HCT116 (cell line): ENCODE data around the gene DOK5. TPM values are rescaled to one million over a fixed set of nuclear protein-coding genes. Genes with fewer than 3 reads are reported as not detected.

Experiments used
- ATAC-seq: fragments of 200-7000 bp; cut with Tn5 transposase; 2 replicates; pipeline ENCODE4 v1.9.1; 2020; ENCODE audit warnings: mild to moderate bottlenecking, moderate library complexity
- BruUV-seq: library from RNA; stranded (reverse); fragments of 400-500 nt; replicated peaks from 2 replicates; lab custom pipeline; 2021; lab: Mats Ljungman, UMichigan
- CTCF ChIA-PET: fragments of 300-600 bp; sonication (Branson Sonifier 250); formaldehyde crosslinking; loops from one replicate; lab custom pipeline; 2021; ENCODE audit warnings: antibody characterized with exemption; lab: Charles Lee
- POLR2A ChIA-PET: fragments of 300-600, 350-600 bp; sonication (Branson Sonifier 250); formaldehyde crosslinking; loops from one replicate; lab custom pipeline; 2021; ENCODE audit warnings: antibody characterized with exemption; lab: Charles Lee
- RAD21 ChIA-PET, 2 experiments: fragments of 300-600 bp; sonication (Branson Sonifier 250); formaldehyde crosslinking; loops; one replicate each; lab custom pipeline; 2023; ENCODE audit warnings: low total read pairs in 2 of 2; ENCODE audit not compliant: uncharacterized antibody in 2 of 2, unreplicated experiment in 2 of 2, low non-redundant PET in 1 of 2; lab: Charles Lee
- DNase-seq: peaks from one replicate; pipeline ENCODE4 v3.0.0-alpha.2; 2010; ENCODE audit warnings: low read depth, low spot score
- H2AFZ ChIP-seq: fragments of 200-600 bp; shearing (Covaris generic), sonication (generic); 2 replicates; pipeline ENCODE4 v1.6.1; 2017; ENCODE audit warnings: low read depth, mixed run types, mixed read lengths, antibody characterized with exemption, low read length; ENCODE audit not compliant: poor library complexity, severe bottlenecking
- H3K27ac ChIP-seq: 2 replicates; pipeline ENCODE4 v1.5.1; 2012; ENCODE audit warnings: low read depth, low read length
- H3K27me3 ChIP-seq: fragments of 200-600 bp; sonication (generic); 2 replicates; pipeline ENCODE4 v1.6.1; 2016; ENCODE audit warnings: mixed run types, low read length, mixed read lengths; ENCODE audit not compliant: insufficient read depth
- H3K36me3 ChIP-seq, 2 experiments: fragments of 200-500 bp in 1 of 2; fragments of 200-600 bp in 1 of 2; sonication (Bioruptor generic) in 1 of 2; sonication (generic) in 1 of 2; 2 replicates each; pipeline versions ENCODE4 v1.5.1 to v1.6.1; 2014 to 2016; ENCODE audit warnings: low read length in 2 of 2, inconsistent platforms in 1 of 2, mixed read lengths in 1 of 2, mixed run types in 1 of 2; ENCODE audit not compliant: insufficient read depth in 2 of 2, control insufficient read depth in 1 of 2
- H3K4me1 ChIP-seq, 2 experiments: fragments of 200-600 bp in 1 of 2; sonication (generic) in 1 of 2; 2 replicates each; pipeline versions ENCODE4 v1.5.1 to v1.6.1; 2012 to 2017; ENCODE audit warnings: low read length in 2 of 2, inconsistent platforms in 1 of 2, mild to moderate bottlenecking in 1 of 2, mixed read lengths in 1 of 2, mixed run types in 1 of 2, moderate library complexity in 1 of 2; ENCODE audit not compliant: insufficient read depth in 2 of 2, control insufficient read depth in 1 of 2
- H3K4me2 ChIP-seq: fragments of 200-600 bp; sonication (generic); 2 replicates; pipeline ENCODE4 v1.6.1; 2017; ENCODE audit warnings: mixed run types, low read length, mixed read lengths
- H3K4me3 ChIP-seq, 2 experiments: fragments of 200-600 bp in 1 of 2; sonication (generic) in 1 of 2; replicated peaks in 1 of 2; 2 replicates each; pipeline ENCODE4 v1.5.1; 2011 to 2016; ENCODE audit warnings: low read length in 2 of 2, control low read depth in 1 of 2, low read depth in 1 of 2, mild to moderate bottlenecking in 1 of 2, mixed read lengths in 1 of 2, mixed run types in 1 of 2
- H3K79me2 ChIP-seq: fragments of 200-600 bp; sonication (generic); 2 replicates; pipeline ENCODE4 v1.6.1; 2017; ENCODE audit warnings: mild to moderate bottlenecking, mixed run types, low read length, moderate library complexity, mixed read lengths; ENCODE audit not compliant: insufficient read depth
- H3K9ac ChIP-seq: fragments of 200-600 bp; sonication (generic); 2 replicates; pipeline ENCODE4 v1.6.1; 2016; ENCODE audit warnings: low read length, mixed read lengths
- H3K9me2 ChIP-seq: fragments of 200-600 bp; sonication (generic), shearing (Covaris generic); 2 replicates; pipeline ENCODE4 v1.6.1; 2017; ENCODE audit warnings: mixed run types, mild to moderate bottlenecking, moderate library complexity; ENCODE audit not compliant: insufficient read depth
- H3K9me3 ChIP-seq, 2 experiments: fragments of 200-500 bp in 1 of 2; fragments of 200-600 bp in 1 of 2; sonication (Bioruptor generic) in 1 of 2; sonication (generic) in 1 of 2; 2 replicates each; pipeline ENCODE4 v1.6.1; 2014 to 2017; ENCODE audit warnings: low read length in 2 of 2, mixed read lengths in 2 of 2, inconsistent platforms in 1 of 2, low read depth in 1 of 2, mild to moderate bottlenecking in 1 of 2, mixed run types in 1 of 2, moderate library complexity in 1 of 2; ENCODE audit not compliant: control insufficient read depth in 1 of 2, insufficient read depth in 1 of 2
- H4K20me1 ChIP-seq: fragments of 200-600 bp; sonication (generic), shearing (Covaris generic); 2 replicates; pipeline ENCODE4 v1.6.1; 2017; ENCODE audit warnings: mixed run types, mild to moderate bottlenecking, moderate library complexity; ENCODE audit not compliant: insufficient read depth
- ATF3 ChIP-seq: IDR thresholded peaks from 2 replicates; pipeline ENCODE4 v1.6.1; 2012
- CBX3 ChIP-seq: IDR thresholded peaks from 2 replicates; pipeline ENCODE4 v1.6.1; 2012; ENCODE audit warnings: low read depth
- CEBPB ChIP-seq: IDR thresholded peaks from 2 replicates; pipeline ENCODE4 v1.6.1; 2012; ENCODE audit warnings: low read depth
- CTCF ChIP-seq, 3 experiments: fragments of 200-600 bp in 1 of 3; sonication (generic) in 1 of 3; IDR thresholded peaks in 2 of 3; conservative IDR thresholded peaks in 1 of 3; 2 replicates each; pipeline ENCODE4 v1.5.1; 2012 to 2017; ENCODE audit warnings: low read depth in 2 of 3, low read length in 2 of 3, antibody characterized with exemption in 1 of 3, borderline replicate concordance in 1 of 3, control low read depth in 1 of 3, mild to moderate bottlenecking in 1 of 3, mixed read lengths in 1 of 3, mixed run types in 1 of 3, moderate library complexity in 1 of 3; ENCODE audit not compliant: insufficient read depth in 1 of 3
- ELF1 ChIP-seq: IDR thresholded peaks from 2 replicates; pipeline ENCODE4 v1.6.1; 2012; ENCODE audit warnings: low read depth, borderline replicate concordance
- EZH2 ChIP-seq: fragments of 200-600 bp; sonication (generic); IDR thresholded peaks from 2 replicates; pipeline ENCODE4 v1.6.1; 2017; ENCODE audit warnings: antibody characterized with exemption, mixed run types
- EZH2phosphoT487 ChIP-seq: fragments of 200-600 bp; IDR thresholded peaks from 2 replicates; pipeline ENCODE4 v1.6.1; 2018; ENCODE audit warnings: antibody characterized with exemption, borderline replicate concordance
- FOSL1 ChIP-seq: IDR thresholded peaks from 2 replicates; pipeline ENCODE4 v1.6.1; 2012; ENCODE audit warnings: low read depth
- JUND ChIP-seq: IDR thresholded peaks from 2 replicates; pipeline ENCODE4 v1.6.1; 2012
- MAX ChIP-seq: IDR thresholded peaks from 2 replicates; pipeline ENCODE4 v1.6.1; 2012
- POLR2AphosphoS5 ChIP-seq: IDR thresholded peaks from 2 replicates; pipeline ENCODE4 v1.6.1; 2011; ENCODE audit warnings: mild to moderate bottlenecking, low read depth, low read length, moderate library complexity
- REST ChIP-seq: IDR thresholded peaks from 2 replicates; pipeline ENCODE4 v1.6.1; 2012; ENCODE audit warnings: low read depth
- SIN3A ChIP-seq: IDR thresholded peaks from 2 replicates; pipeline ENCODE4 v1.6.1; 2012; ENCODE audit warnings: low read depth
- SP1 ChIP-seq: IDR thresholded peaks from 2 replicates; pipeline ENCODE4 v1.6.1; 2012; ENCODE audit warnings: low read depth
- SRF ChIP-seq: IDR thresholded peaks from 2 replicates; pipeline ENCODE4 v1.6.1; 2012; ENCODE audit warnings: low read depth
- TCF7L2 ChIP-seq: IDR thresholded peaks from 2 replicates; pipeline ENCODE4 v1.7.0; 2011; ENCODE audit warnings: borderline replicate concordance, inconsistent platforms; ENCODE audit not compliant: insufficient read depth, insufficient read length; ENCODE audit errors: extremely low read depth
- YY1 ChIP-seq: IDR thresholded peaks from 2 replicates; pipeline ENCODE4 v1.6.1; 2011; ENCODE audit warnings: low read length, low read depth, moderate library complexity, mild to moderate bottlenecking; ENCODE audit not compliant: insufficient replicate concordance; ENCODE audit errors: extremely low read depth
- ZFX ChIP-seq: fragments of 450-650 bp; IDR thresholded peaks from 2 replicates; pipeline ENCODE4 v1.6.1; 2017
- ZNF274 ChIP-seq: fragments of 200-500 bp; sonication (Bioruptor generic); IDR thresholded peaks from 2 replicates; pipeline ENCODE4 v1.6.1; 2014; ENCODE audit warnings: mild to moderate bottlenecking, low read depth, low read length, inconsistent platforms
- intact Hi-C: fragments of 100-400 bp; cut with micrococcal nuclease; formaldehyde crosslinking; loops from 2 replicates; pipeline ENCODE4 v1.10.0; 2022
- total RNA-seq: library from RNA; stranded (reverse); gene quantifications from one replicate; pipeline ENCODE4 v1.2.1, GENCODE V29; 2021; ENCODE audit not compliant: unreplicated experiment

Gene DOK5
- total RNA-seq, 1 experiment from 2014 or later = not detected

- Histone ChIP-seq H3K4me3 (no peak overlapping the region), H3K4me1 (no peaks in the 10 kb centered on the region), H3K9ac (no peak overlapping the region), H4K20me1 (no peaks in the 10 kb centered on the region), H3K36me3 (no peaks in the 10 kb centered on the region), H3K4me2 (no peak overlapping the region), H3K27ac (no peak overlapping the region), H3K27me3 (no peaks in the 10 kb centered on the region), H3K9me3 (no peaks in the 10 kb centered on the region), H2AFZ (no peak overlapping the region), H3K9me2 (no peaks in the 10 kb centered on the region), H3K79me2 (no peaks in the 10 kb centered on the region)
- no TSS peak for BruUV-seq
- DNase-seq = no peak
- intact Hi-C loops = no loop called here
- CTCF ChIA-PET = no interaction called here
- TF ChIP-seq EZH2phosphoT487 = no peak
- no peak for TF ChIP-seq EZH2
- TF ChIP-seq SP1 = no peak
- TF ChIP-seq ELF1 = no peak
- TF ChIP-seq POLR2AphosphoS5 = no peak
- TF ChIP-seq CEBPB = no peak
- TF ChIP-seq MAX = no peak
- TF ChIP-seq REST = no peak
- no peak for TF ChIP-seq FOSL1
- TF ChIP-seq SIN3A = no peak
- TF ChIP-seq CBX3 = no peak
- TF ChIP-seq JUND = no peak
- no peak for TF ChIP-seq YY1
- no peak for TF ChIP-seq CTCF (IDR thresholded peaks at IDR 0.05 in 2 of 3, conservative IDR thresholded peaks at IDR 0.05 in 1 of 3; ENCODE audit: borderline replicate concordance in 1 of 3, insufficient read depth in 1 of 3, low read depth in 2 of 3, low read length in 2 of 3)
- TF ChIP-seq ZFX = no peak
- no peak for TF ChIP-seq SRF
- no peak for TF ChIP-seq ZNF274
- TF ChIP-seq TCF7L2 = no peak
- no peak for TF ChIP-seq ATF3
- no peak for ATAC-seq
- RAD21 ChIA-PET = no interaction called here
- POLR2A ChIA-PET = no interaction called here
Measured at GRCh38 chr20:54565255-54565654, 89.9 kb downstream of the DOK5 start.
